ENCODE data around the gene RHOC. TPM values are rescaled to one million over a fixed set of nuclear protein-coding genes. Genes with fewer than 3 reads are reported as not detected.

RHOC gene
- total and polyA plus RNA-seq, 2 donors (not counting 1 experiment from before 2014, with no cell fraction given): 21.0 to 28.3 TPM

- no peaks in the 10 kb centered on the region for H4K20me1 ChIP-seq (ENCODE audit: control insufficient read depth, insufficient read depth, low read length, poor library complexity, severe bottlenecking)
- DNase-seq (no peak), ATAC-seq (ENCODE audit: low read depth) (no peak)
- H3K36me3 ChIP-seq (replicated peaks in 1 of 2; ENCODE audit: control extremely low read depth in 1 of 2, control insufficient read depth in 1 of 2, extremely low read depth in 1 of 2, insufficient read depth in 2 of 2, low read length in 1 of 2): peaks cover 7 to 42% of the 10 kb centered on the region in 2 experiments
- H3K4me1 ChIP-seq (ENCODE audit: control insufficient read depth in 2 of 2, insufficient read depth in 2 of 2, low read length in 2 of 2): peaks cover 25 to 30% of the 10 kb centered on the region in 2 donors
- POLR2A ChIA-PET: interaction anchor here (1.4 kb wide), 1 partner anchor 55 kb away, joined by 3 read pairs; no protein-coding TSS in a partner anchor
- H3K27ac ChIP-seq (ENCODE audit: low read length in 2 of 2): peak overlapping the region in 1 of 2 donors; percentile 76
- peak overlapping the region; percentile 10 for H3K27ac Mint-ChIP-seq
- H3K79me2 ChIP-seq (ENCODE audit: control insufficient read depth, insufficient read depth, low read length): peaks cover 13% of the 10 kb centered on the region
- H3K9me3 Mint-ChIP-seq (ENCODE audit: insufficient read depth): no peaks in the 10 kb centered on the region
- H3K4me3 ChIP-seq (ENCODE audit: control extremely low read depth in 1 of 5, extremely low read depth in 1 of 5, insufficient read depth in 1 of 5, low read depth in 2 of 5, low read length in 4 of 5): no peak overlapping the region
- WGBS (ENCODE audit: insufficient coverage): no CpG with 5 or more reads among the region's 1 CpG
- H3K4me3 Mint-ChIP-seq: peak overlapping the region; percentile 4
- H3K9ac ChIP-seq (ENCODE audit: low read length): no peak overlapping the region
- TF ChIP-seq EZH2 (IDR thresholded peaks at IDR 0.05; ENCODE audit: borderline replicate concordance, insufficient read depth, low read depth, low read length, poor library complexity, severe bottlenecking): no peak
- TF ChIP-seq, protein P1, sequence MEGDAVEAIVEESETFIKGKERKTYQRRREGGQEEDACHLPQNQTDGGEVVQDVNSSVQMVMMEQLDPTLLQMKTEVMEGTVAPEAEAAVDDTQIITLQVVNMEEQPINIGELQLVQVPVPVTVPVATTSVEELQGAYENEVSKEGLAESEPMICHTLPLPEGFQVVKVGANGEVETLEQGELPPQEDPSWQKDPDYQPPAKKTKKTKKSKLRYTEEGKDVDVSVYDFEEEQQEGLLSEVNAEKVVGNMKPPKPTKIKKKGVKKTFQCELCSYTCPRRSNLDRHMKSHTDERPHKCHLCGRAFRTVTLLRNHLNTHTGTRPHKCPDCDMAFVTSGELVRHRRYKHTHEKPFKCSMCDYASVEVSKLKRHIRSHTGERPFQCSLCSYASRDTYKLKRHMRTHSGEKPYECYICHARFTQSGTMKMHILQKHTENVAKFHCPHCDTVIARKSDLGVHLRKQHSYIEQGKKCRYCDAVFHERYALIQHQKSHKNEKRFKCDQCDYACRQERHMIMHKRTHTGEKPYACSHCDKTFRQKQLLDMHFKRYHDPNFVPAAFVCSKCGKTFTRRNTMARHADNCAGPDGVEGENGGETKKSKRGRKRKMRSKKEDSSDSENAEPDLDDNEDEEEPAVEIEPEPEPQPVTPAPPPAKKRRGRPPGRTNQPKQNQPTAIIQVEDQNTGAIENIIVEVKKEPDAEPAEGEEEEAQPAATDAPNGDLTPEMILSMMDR (IDR thresholded peaks at IDR 0.05): no peak
- CTCF ChIA-PET: interaction anchor here (1.3 to 7.0 kb wide), 10 partner anchors 12 to 282 kb away, joined by 3 to 62 read pairs (median 8); partner anchors contain the start of genes CAPZA1, PPM1J, RHOC and ST7L
- H3K9me3 ChIP-seq (ENCODE audit: control extremely low read depth in 1 of 3, control insufficient read depth in 2 of 3, insufficient read depth in 1 of 3, low read length in 2 of 3): no peaks in the 10 kb centered on the region
- H3K4me2 ChIP-seq (replicated peaks; ENCODE audit: low read depth, low read length, poor library complexity, severe bottlenecking): no peak overlapping the region
- no peak overlapping the region for H2AFZ ChIP-seq (ENCODE audit: insufficient read depth, low read depth, low read length, poor library complexity, severe bottlenecking)
- intact Hi-C loops (cut with micrococcal nuclease): loop anchor here (10.0 kb wide), 3 partner anchors 168 to 278 kb away; partner anchors contain the start of genes CTTNBP2NL and WNT2B
- peaks cover 39% of the 10 kb centered on the region for H3K4me1 Mint-ChIP-seq
- H3K27me3 Mint-ChIP-seq: no peaks in the 10 kb centered on the region
- no peaks in the 10 kb centered on the region for H3K27me3 ChIP-seq (replicated peaks in 1 of 4; ENCODE audit: control extremely low read depth in 1 of 4, control insufficient read depth in 3 of 4, insufficient read depth in 4 of 4, low read length in 3 of 4)
Observed at GRCh38 chr1:112672842-112673241, 34.1 kb downstream of the RHOC start.

DNA sequence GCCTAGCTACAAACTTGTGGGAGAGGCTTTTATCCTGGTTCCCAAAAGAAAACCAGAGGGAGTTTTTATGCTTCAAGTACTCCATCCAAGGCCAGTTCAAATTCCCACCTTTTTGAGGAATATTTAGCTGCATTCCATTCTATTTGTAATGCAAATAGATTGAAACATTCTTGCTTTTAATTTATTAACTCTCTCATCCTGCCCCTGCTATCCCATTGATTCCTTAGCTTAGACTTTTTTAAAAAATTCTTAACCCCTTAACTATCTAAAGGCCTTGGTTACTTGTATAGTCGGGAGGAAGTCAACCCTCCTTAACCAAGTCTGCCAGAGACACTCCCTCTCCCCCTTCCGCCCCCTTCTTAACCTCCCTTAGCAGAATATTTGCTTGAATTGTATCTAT is 34.9 kb downstream of the RHOC start:
- CTCF ChIA-PET: interaction anchor here (0.6 to 7.0 kb wide), 6 partner anchors 11 to 396 kb away, joined by 3 to 62 read pairs (median 18); partner anchors contain the start of genes PPM1J and RHOC
- DNase-seq (no peak), ATAC-seq (ENCODE audit: low read depth) (no peak)
- POLR2A ChIA-PET: no interaction called here
- WGBS (ENCODE audit: insufficient coverage): no CpG with 5 or more reads among the region's 2 CpGs
- Mint-ChIP-seq H3K27me3 (no peaks in the 10 kb centered on the region), H3K27ac (peak overlapping the region; percentile 11), H3K4me3 (no peak overlapping the region), H3K4me1 (peaks cover 38% of the 10 kb centered on the region), H3K9me3 (ENCODE audit: insufficient read depth) (no peaks in the 10 kb centered on the region)
- Histone ChIP-seq H4K20me1 (ENCODE audit: control insufficient read depth, insufficient read depth, low read length, poor library complexity, severe bottlenecking) (no peaks in the 10 kb centered on the region), H3K36me3 (replicated peaks in 1 of 2; ENCODE audit: control extremely low read depth in 1 of 2, control insufficient read depth in 1 of 2, extremely low read depth in 1 of 2, insufficient read depth in 2 of 2, low read length in 1 of 2) (peaks cover 7 to 50% of the 10 kb centered on the region in 2 experiments), H3K79me2 (ENCODE audit: control insufficient read depth, insufficient read depth, low read length) (peaks cover 10% of the 10 kb centered on the region), H3K9ac (ENCODE audit: low read length) (no peak overlapping the region), H3K9me3 (ENCODE audit: control extremely low read depth in 1 of 3, control insufficient read depth in 2 of 3, insufficient read depth in 1 of 3, low read length in 2 of 3) (no peaks in the 10 kb centered on the region), H3K27ac (ENCODE audit: low read length in 2 of 2) (peak overlapping the region in 1 of 2 donors; percentile 40), H3K4me2 (replicated peaks; ENCODE audit: low read depth, low read length, poor library complexity, severe bottlenecking) (no peak overlapping the region), H2AFZ (ENCODE audit: insufficient read depth, low read depth, low read length, poor library complexity, severe bottlenecking) (no peak overlapping the region), H3K27me3 (replicated peaks in 1 of 4; ENCODE audit: control extremely low read depth in 1 of 4, control insufficient read depth in 3 of 4, insufficient read depth in 4 of 4, low read length in 3 of 4) (no peaks in the 10 kb centered on the region), H3K4me3 (ENCODE audit: control extremely low read depth in 1 of 5, extremely low read depth in 1 of 5, insufficient read depth in 1 of 5, low read depth in 2 of 5, low read length in 4 of 5) (no peak overlapping the region), H3K4me1 (ENCODE audit: control insufficient read depth in 2 of 2, insufficient read depth in 2 of 2, low read length in 2 of 2) (peaks cover 25 to 29% of the 10 kb centered on the region in 2 donors)
- intact Hi-C loops (cut with micrococcal nuclease): loop anchor here (10.0 kb wide), 3 partner anchors 167 to 277 kb away; partner anchors contain the start of genes CTTNBP2NL and WNT2B
- no peak for TF ChIP-seq EZH2 (IDR thresholded peaks at IDR 0.05; ENCODE audit: borderline replicate concordance, insufficient read depth, low read depth, low read length, poor library complexity, severe bottlenecking)
- TF ChIP-seq, protein P1 (IDR thresholded peaks at IDR 0.05): no peak

Data from B cell (primary cell).